ENCODE results near the gene SND1.

GRCh38 chr7:127882313-127882920 is 230.4 kb downstream of the SND1 start:
- TF ChIP-seq CTCF (conservative IDR thresholded peaks at IDR 0.05; ENCODE audit: low read depth, low read length) (no peak), EZH2 (IDR thresholded peaks at IDR 0.05; ENCODE audit: low read length, unreplicated experiment) (no peak), EZH2phosphoT487 (IDR thresholded peaks at IDR 0.05; ENCODE audit: borderline replicate concordance, low read length) (no peak)

Measured in PC-3 (cell line).